SK-N-SH (cell line): ENCODE measurements around the gene NRGN.

ENCODE experiments used
- CHD2 ChIP-seq: fragments of 150-350 bp; IDR thresholded peaks from 2 replicates; pipeline ENCODE4 v1.6.1; 2018; ENCODE audit warnings: low read length; ENCODE audit not compliant: partially characterized antibody
- CTCF ChIP-seq: fragments of 200-600 bp; sonication (generic); IDR thresholded peaks from 2 replicates; pipeline ENCODE4 v1.6.1; 2017; ENCODE audit warnings: antibody characterized with exemption, mild to moderate bottlenecking, moderate library complexity
- FOXM1 ChIP-seq: IDR thresholded peaks from 2 replicates; pipeline ENCODE4 v1.4.0; 2012; ENCODE audit warnings: low read depth, mild to moderate bottlenecking
- GATA2 ChIP-seq: sonication (generic); formaldehyde crosslinking; IDR thresholded peaks from 2 replicates; pipeline ENCODE4 v1.5.0; 2020; ENCODE audit warnings: mild to moderate bottlenecking, missing genetic modification reagents
- MAX ChIP-seq: IDR thresholded peaks from 2 replicates; pipeline ENCODE4 v1.4.0; 2012; ENCODE audit warnings: low read depth
- REST ChIP-seq: IDR thresholded peaks from 2 replicates; pipeline ENCODE4 v1.6.1; 2012; ENCODE audit warnings: mild to moderate bottlenecking, low read depth, low read length, moderate library complexity
- TCF12 ChIP-seq: IDR thresholded peaks from 2 replicates; pipeline ENCODE4 v1.4.0; 2012
- TEAD4 ChIP-seq: IDR thresholded peaks from 2 replicates; pipeline ENCODE4 v1.4.0; 2012; ENCODE audit warnings: mild to moderate bottlenecking, borderline replicate concordance; ENCODE audit not compliant: insufficient read depth
- USF1 ChIP-seq: IDR thresholded peaks from 2 replicates; pipeline ENCODE4 v1.4.0; 2012; ENCODE audit warnings: low read depth, borderline replicate concordance

GRCh38 chr11:124747406-124748099 is 7.8 kb downstream of the NRGN start:
- TF ChIP-seq CTCF (no peak), REST (no peak), TEAD4 (no peak), CHD2 (no peak), TCF12 (no peak), USF1 (no peak), GATA2 (no peak), MAX (no peak), FOXM1 (no peak)
